WTC11 (cell line): ENCODE measurements around the gene CDH12. TPM values are rescaled to one million over a fixed set of nuclear protein-coding genes. Genes with fewer than 3 reads are reported as not detected.
"Not testable (repeated sequence)": the region's sequence is repeated elsewhere in the genome, so short reads cannot be mapped to it uniquely, and the experiment has no call there.

Experiments used
- ATAC-seq: fragments of 200-7000 bp; cut with Tn5 transposase; 2 replicates; pipeline ENCODE4 v1.10.0; 2021; ENCODE audit warnings: mild to moderate bottlenecking, moderate library complexity
- CTCF ChIA-PET: fragments of 300-600 bp; sonication (Branson Sonifier 250); formaldehyde crosslinking; loops from one replicate; lab custom pipeline; 2021; ENCODE audit warnings: antibody characterized with exemption; lab: Charles Lee
- POLR2A ChIA-PET: fragments of 350-600 bp; sonication (Branson Sonifier 250); formaldehyde crosslinking; loops from one replicate; lab custom pipeline; 2021; ENCODE audit warnings: antibody characterized with exemption; lab: Charles Lee
- DNase-seq: peaks from one replicate; pipeline ENCODE4 v3.0.0; 2021; ENCODE audit warnings: low spot score
- H3K27ac Mint-ChIP-seq: 2 replicates; pipeline ENCODE4 v1.8.0; 2021; ENCODE audit warnings: mixed read lengths
- H3K27me3 Mint-ChIP-seq: 2 replicates; pipeline ENCODE4 v1.8.0; 2021; ENCODE audit warnings: low read depth, mild to moderate bottlenecking, moderate library complexity, mixed read lengths
- H3K36me3 Mint-ChIP-seq: 2 replicates; pipeline ENCODE4 v1.8.0; 2021; ENCODE audit warnings: mixed read lengths
- H3K4me1 Mint-ChIP-seq: 2 replicates; pipeline ENCODE4 v1.8.0; 2022; ENCODE audit warnings: mixed read lengths
- H3K4me3 Mint-ChIP-seq: 2 replicates; pipeline ENCODE4 v1.8.0; 2021; ENCODE audit warnings: mild to moderate bottlenecking, moderate library complexity, mixed read lengths
- H3K9me3 Mint-ChIP-seq: 2 replicates; pipeline ENCODE4 v1.8.0; 2021; ENCODE audit warnings: mixed read lengths
- CREB1 ChIP-seq: sonication (generic); formaldehyde crosslinking; IDR thresholded peaks from 2 replicates; pipeline ENCODE4 v1.8.0; 2023; ENCODE audit warnings: mild to moderate bottlenecking, missing genetic modification reagents
- ELF4 ChIP-seq: sonication (generic); formaldehyde crosslinking; IDR thresholded peaks from 2 replicates; pipeline ENCODE4 v1.8.1; 2022; ENCODE audit warnings: low read depth, mild to moderate bottlenecking, moderate library complexity, missing genetic modification reagents
- EMX1 ChIP-seq: fragments of 250-450 bp; sonication (Bioruptor Pico); IDR thresholded peaks from 2 replicates; pipeline ENCODE4 v1.8.0; 2021; ENCODE audit warnings: mild to moderate bottlenecking
- FOXJ3 ChIP-seq: sonication (generic); formaldehyde crosslinking; IDR thresholded peaks from 2 replicates; pipeline ENCODE4 v1.9.0; 2021; ENCODE audit warnings: missing genetic modification reagents, mild to moderate bottlenecking, borderline replicate concordance
- JAZF1 ChIP-seq: fragments of 250-450 bp; sonication (Bioruptor Pico); IDR thresholded peaks from 2 replicates; pipeline ENCODE4 v1.9.0; 2021; ENCODE audit warnings: moderate library complexity, mild to moderate bottlenecking, inconsistent platforms
- NFE2L1 ChIP-seq: sonication (generic); formaldehyde crosslinking; IDR thresholded peaks from 2 replicates; pipeline ENCODE4 v1.8.1; 2023; ENCODE audit warnings: missing genetic modification reagents
- NR2C2 ChIP-seq: sonication (generic); formaldehyde crosslinking; IDR thresholded peaks from 2 replicates; pipeline ENCODE4 v1.8.0; 2022; ENCODE audit warnings: mild to moderate bottlenecking, missing genetic modification reagents
- RORB ChIP-seq: fragments of 250-450 bp; sonication (Bioruptor Pico); IDR thresholded peaks from 2 replicates; pipeline ENCODE4 v1.9.0; 2021; ENCODE audit warnings: mild to moderate bottlenecking
- SMAD4 ChIP-seq: sonication (generic); formaldehyde crosslinking; IDR thresholded peaks from 2 replicates; pipeline ENCODE4 v1.8.0; 2022; ENCODE audit warnings: mild to moderate bottlenecking, missing genetic modification reagents
- SP1 ChIP-seq: sonication (generic); formaldehyde crosslinking; conservative IDR thresholded peaks from 2 replicates; pipeline ENCODE4 v1.8.1; 2022; ENCODE audit warnings: missing genetic modification reagents
- TEAD1 ChIP-seq: sonication (generic); formaldehyde crosslinking; IDR thresholded peaks from 2 replicates; pipeline ENCODE4 v1.8.0; 2022; ENCODE audit warnings: mild to moderate bottlenecking, missing genetic modification reagents
- ZNF219 ChIP-seq: sonication (generic); formaldehyde crosslinking; IDR thresholded peaks from 2 replicates; pipeline ENCODE4 v1.8.0; 2023; ENCODE audit warnings: missing genetic modification reagents, mild to moderate bottlenecking, borderline replicate concordance
- total RNA-seq: library from RNA; stranded (reverse); gene quantifications from 3 replicates; pipeline ENCODE4 v1.2.3, GENCODE V29; 2021
- TF ChIP-seq, protein P1 (sequence below): sonication (generic); formaldehyde crosslinking; IDR thresholded peaks from 2 replicates; pipeline ENCODE4 v1.8.1; 2022; ENCODE audit warnings: mild to moderate bottlenecking, moderate library complexity, missing genetic modification reagents
- TF ChIP-seq, protein P2 (sequence below): sonication (generic); formaldehyde crosslinking; IDR thresholded peaks from 2 replicates; pipeline ENCODE4 v1.8.1; 2022; ENCODE audit warnings: mild to moderate bottlenecking, missing genetic modification reagents, moderate library complexity, borderline replicate concordance
- TF ChIP-seq, protein P3 (sequence below): sonication (generic); formaldehyde crosslinking; conservative IDR thresholded peaks from 2 replicates; pipeline ENCODE4 v1.8.1; 2022; ENCODE audit warnings: mild to moderate bottlenecking, missing genetic modification reagents
- TF ChIP-seq, protein P4 (sequence below): sonication (generic); formaldehyde crosslinking; conservative IDR thresholded peaks from 2 replicates; pipeline ENCODE4 v1.8.1; 2023; ENCODE audit warnings: mild to moderate bottlenecking, low read depth, missing genetic modification reagents, moderate library complexity
- TF ChIP-seq, protein P5 (sequence below): sonication (generic); formaldehyde crosslinking; IDR thresholded peaks from 2 replicates; pipeline ENCODE4 v1.8.1; 2023; ENCODE audit warnings: mild to moderate bottlenecking, missing genetic modification reagents, moderate library complexity
- TF ChIP-seq, protein P6 (sequence below): sonication (generic); formaldehyde crosslinking; IDR thresholded peaks from 2 replicates; pipeline ENCODE4 v1.8.1; 2023; ENCODE audit warnings: mild to moderate bottlenecking, moderate library complexity, missing genetic modification reagents

Gene CDH12
- total RNA-seq, 1 experiment from 2014 or later = not detected

DNA sequence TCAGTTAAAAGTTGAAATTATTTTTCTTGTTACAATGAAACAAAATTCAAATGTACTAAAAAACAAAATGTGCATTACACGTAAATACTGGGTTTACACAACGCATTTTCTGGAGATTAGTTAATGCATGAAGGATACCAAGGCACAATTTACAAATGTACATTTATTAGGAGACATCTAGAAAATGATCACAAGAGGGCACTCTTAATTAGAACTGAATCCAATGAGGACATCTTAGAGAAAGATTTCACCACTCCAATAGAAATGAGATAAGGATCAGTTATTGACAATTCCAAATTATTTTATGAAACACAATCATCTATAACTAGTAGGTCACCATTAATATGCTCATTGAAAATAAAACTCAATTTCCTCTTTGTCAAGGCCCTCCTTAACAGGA lies 36.6 kb upstream of the CDH12 start (continued):
- TF ChIP-seq, protein P1, sequence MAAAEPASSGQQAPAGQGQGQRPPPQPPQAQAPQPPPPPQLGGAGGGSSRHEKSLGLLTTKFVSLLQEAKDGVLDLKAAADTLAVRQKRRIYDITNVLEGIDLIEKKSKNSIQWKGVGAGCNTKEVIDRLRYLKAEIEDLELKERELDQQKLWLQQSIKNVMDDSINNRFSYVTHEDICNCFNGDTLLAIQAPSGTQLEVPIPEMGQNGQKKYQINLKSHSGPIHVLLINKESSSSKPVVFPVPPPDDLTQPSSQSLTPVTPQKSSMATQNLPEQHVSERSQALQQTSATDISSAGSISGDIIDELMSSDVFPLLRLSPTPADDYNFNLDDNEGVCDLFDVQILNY = no peak
- no peak for TF ChIP-seq SP1 (CRISPR knock-in tag)
- no peak for TF ChIP-seq NFE2L1 (CRISPR knock-in tag)
- no peak for TF ChIP-seq FOXJ3 (CRISPR knock-in tag)
- TF ChIP-seq ELF4 (CRISPR knock-in tag) = no peak
- no peak for TF ChIP-seq EMX1 (CRISPR knock-in tag)

DNA sequence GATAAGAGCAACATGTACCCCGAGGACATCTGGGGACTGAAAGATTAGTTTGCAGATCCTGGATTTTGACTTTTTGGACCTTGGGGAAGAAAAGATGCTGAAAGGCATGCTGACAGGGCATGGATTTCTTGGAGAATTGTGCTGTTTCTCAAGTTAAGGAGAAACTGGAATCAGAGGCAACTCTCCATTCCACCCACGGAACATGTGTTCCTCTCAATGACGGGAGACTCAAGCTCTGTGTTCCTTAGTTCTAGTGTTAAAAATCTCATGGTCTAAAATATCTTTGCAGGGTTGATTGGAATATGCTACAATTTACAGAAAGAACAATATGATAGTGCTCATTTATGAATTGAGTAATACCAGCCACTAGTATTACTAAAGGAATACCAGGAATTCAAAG lies 34.4 kb upstream of the CDH12 start:
- ChIA-PET CTCF (no interaction called here), POLR2A (no interaction called here)
- H3K27me3 Mint-ChIP-seq = no peaks in the 10 kb centered on the region
- no peak overlapping the region for H3K4me3 Mint-ChIP-seq
- TF ChIP-seq, protein P2, sequence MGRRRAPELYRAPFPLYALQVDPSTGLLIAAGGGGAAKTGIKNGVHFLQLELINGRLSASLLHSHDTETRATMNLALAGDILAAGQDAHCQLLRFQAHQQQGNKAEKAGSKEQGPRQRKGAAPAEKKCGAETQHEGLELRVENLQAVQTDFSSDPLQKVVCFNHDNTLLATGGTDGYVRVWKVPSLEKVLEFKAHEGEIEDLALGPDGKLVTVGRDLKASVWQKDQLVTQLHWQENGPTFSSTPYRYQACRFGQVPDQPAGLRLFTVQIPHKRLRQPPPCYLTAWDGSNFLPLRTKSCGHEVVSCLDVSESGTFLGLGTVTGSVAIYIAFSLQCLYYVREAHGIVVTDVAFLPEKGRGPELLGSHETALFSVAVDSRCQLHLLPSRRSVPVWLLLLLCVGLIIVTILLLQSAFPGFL = no peak
- TF ChIP-seq, protein P3, sequence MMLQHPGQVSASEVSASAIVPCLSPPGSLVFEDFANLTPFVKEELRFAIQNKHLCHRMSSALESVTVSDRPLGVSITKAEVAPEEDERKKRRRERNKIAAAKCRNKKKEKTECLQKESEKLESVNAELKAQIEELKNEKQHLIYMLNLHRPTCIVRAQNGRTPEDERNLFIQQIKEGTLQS (CRISPR knock-in tag) = no peak
- TF ChIP-seq, protein P4, sequence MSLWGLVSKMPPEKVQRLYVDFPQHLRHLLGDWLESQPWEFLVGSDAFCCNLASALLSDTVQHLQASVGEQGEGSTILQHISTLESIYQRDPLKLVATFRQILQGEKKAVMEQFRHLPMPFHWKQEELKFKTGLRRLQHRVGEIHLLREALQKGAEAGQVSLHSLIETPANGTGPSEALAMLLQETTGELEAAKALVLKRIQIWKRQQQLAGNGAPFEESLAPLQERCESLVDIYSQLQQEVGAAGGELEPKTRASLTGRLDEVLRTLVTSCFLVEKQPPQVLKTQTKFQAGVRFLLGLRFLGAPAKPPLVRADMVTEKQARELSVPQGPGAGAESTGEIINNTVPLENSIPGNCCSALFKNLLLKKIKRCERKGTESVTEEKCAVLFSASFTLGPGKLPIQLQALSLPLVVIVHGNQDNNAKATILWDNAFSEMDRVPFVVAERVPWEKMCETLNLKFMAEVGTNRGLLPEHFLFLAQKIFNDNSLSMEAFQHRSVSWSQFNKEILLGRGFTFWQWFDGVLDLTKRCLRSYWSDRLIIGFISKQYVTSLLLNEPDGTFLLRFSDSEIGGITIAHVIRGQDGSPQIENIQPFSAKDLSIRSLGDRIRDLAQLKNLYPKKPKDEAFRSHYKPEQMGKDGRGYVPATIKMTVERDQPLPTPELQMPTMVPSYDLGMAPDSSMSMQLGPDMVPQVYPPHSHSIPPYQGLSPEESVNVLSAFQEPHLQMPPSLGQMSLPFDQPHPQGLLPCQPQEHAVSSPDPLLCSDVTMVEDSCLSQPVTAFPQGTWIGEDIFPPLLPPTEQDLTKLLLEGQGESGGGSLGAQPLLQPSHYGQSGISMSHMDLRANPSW (CRISPR knock-in tag) = no peak
- no peak for TF ChIP-seq NR2C2 (CRISPR knock-in tag)
- no peak for TF ChIP-seq JAZF1 (CRISPR knock-in tag)
- TF ChIP-seq RORB (CRISPR knock-in tag) = no peak
- no peak for TF ChIP-seq CREB1 (CRISPR knock-in tag)
- TF ChIP-seq, protein P1 = no peak
- no peak for TF ChIP-seq ZNF219 (CRISPR knock-in tag)
- TF ChIP-seq TEAD1 (CRISPR knock-in tag) = no peak
- no peak for TF ChIP-seq SMAD4 (CRISPR knock-in tag)
- TF ChIP-seq, protein P5, sequence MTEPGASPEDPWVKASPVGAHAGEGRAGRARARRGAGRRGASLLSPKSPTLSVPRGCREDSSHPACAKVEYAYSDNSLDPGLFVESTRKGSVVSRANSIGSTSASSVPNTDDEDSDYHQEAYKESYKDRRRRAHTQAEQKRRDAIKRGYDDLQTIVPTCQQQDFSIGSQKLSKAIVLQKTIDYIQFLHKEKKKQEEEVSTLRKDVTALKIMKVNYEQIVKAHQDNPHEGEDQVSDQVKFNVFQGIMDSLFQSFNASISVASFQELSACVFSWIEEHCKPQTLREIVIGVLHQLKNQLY (CRISPR knock-in tag) = no peak
- TF ChIP-seq, protein P6, sequence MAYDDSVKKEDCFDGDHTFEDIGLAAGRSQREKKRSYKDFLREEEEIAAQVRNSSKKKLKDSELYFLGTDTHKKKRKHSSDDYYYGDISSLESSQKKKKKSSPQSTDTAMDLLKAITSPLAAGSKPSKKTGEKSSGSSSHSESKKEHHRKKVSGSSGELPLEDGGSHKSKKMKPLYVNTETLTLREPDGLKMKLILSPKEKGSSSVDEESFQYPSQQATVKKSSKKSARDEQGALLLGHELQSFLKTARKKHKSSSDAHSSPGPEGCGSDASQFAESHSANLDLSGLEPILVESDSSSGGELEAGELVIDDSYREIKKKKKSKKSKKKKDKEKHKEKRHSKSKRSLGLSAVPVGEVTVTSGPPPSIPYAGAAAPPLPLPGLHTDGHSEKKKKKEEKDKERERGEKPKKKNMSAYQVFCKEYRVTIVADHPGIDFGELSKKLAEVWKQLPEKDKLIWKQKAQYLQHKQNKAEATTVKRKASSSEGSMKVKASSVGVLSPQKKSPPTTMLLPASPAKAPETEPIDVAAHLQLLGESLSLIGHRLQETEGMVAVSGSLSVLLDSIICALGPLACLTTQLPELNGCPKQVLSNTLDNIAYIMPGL = no peak
- 0 out of 2 replicates have a peak, but pooled peaks cover 5% of the 10 kb centered on the region for H3K4me1 Mint-ChIP-seq
- ATAC-seq (no peak), DNase-seq (no peak)
- H3K27ac Mint-ChIP-seq = no peak overlapping the region
- peaks cover 3% of the 10 kb centered on the region; the same call in 1 of the 2 replicates for H3K9me3 Mint-ChIP-seq
- no peaks in the 10 kb centered on the region for H3K36me3 Mint-ChIP-seq

DNA sequence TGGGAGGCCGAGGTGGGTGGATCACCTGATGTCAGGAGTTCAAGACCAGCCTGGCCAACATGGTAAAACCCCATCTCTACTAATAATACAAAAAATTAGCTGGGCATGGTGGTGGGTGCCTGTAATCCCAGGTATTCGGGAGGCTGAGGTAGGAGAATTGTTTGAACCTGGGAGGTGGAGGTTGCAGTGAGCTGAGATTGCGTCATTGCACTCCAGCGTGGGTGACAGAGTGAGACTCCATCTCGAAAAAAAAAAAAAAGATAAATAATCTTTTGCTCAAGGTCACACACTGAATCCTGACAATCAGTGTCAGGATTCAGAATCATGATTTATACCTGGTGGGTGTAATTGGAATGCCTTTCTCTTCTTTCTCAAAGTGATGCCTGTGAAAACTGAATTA lies 5.8 kb upstream of the CDH12 start:
- H3K4me1 Mint-ChIP-seq, DNase-seq, H3K9me3 Mint-ChIP-seq, POLR2A ChIA-PET, H3K27me3 Mint-ChIP-seq, CTCF ChIA-PET, H3K4me3 Mint-ChIP-seq, H3K27ac Mint-ChIP-seq, ATAC-seq, H3K36me3 Mint-ChIP-seq: not testable (repeated sequence)
